Lung (tissue), 12 donors: Measurements from ENCODE around the gene MAGI2. TPM values are rescaled to one million over a fixed set of nuclear protein-coding genes. Genes with fewer than 3 reads are reported as not detected.

Source experiments
- ATAC-seq: fragments of 200-7000 bp; cut with Tn5 transposase; one replicate; pipeline ENCODE4 v1.9.1; 2020; ENCODE audit warnings: moderate number of reproducible peaks; ENCODE audit not compliant: insufficient read depth, low FRiP score
- DNase-seq, 3 donors: peaks; one replicate each; pipeline ENCODE4 v3.0.0-alpha.2; 2013 to 2017
- H3K27ac ChIP-seq, 2 donors: one replicate each; pipeline ENCODE4 v1.5.1; 2013; ENCODE audit warnings: mild to moderate bottlenecking in 2 of 2, moderate library complexity in 2 of 2, control low read depth in 1 of 2, inconsistent platforms in 1 of 2, low read depth in 1 of 2, low read length in 1 of 2
- H3K27me3 ChIP-seq, 3 donors: one replicate each; pipeline ENCODE4 v1.5.1; 2013; ENCODE audit warnings: low read length in 2 of 3; ENCODE audit not compliant: control insufficient read depth in 3 of 3, insufficient read depth in 3 of 3
- H3K36me3 ChIP-seq, 4 donors: one replicate each; pipeline ENCODE4 v1.5.1; 2013; ENCODE audit warnings: low read length in 4 of 4, mild to moderate bottlenecking in 1 of 4, moderate library complexity in 1 of 4; ENCODE audit not compliant: control insufficient read depth in 4 of 4, insufficient read depth in 4 of 4
- H3K4me1 ChIP-seq, 5 donors: one replicate each; pipeline ENCODE4 v1.5.1; 2013; ENCODE audit warnings: low read length in 5 of 5, mild to moderate bottlenecking in 2 of 5, moderate library complexity in 1 of 5; ENCODE audit not compliant: control insufficient read depth in 5 of 5, insufficient read depth in 5 of 5
- H3K4me3 ChIP-seq: one replicate; pipeline ENCODE4 v1.5.1; 2013; ENCODE audit warnings: mild to moderate bottlenecking, control low read depth, moderate library complexity
- H3K9ac ChIP-seq, 2 donors: one replicate each; pipeline ENCODE4 v1.5.1; 2013; ENCODE audit warnings: low read length in 2 of 2, control low read depth in 1 of 2; ENCODE audit not compliant: insufficient read depth in 1 of 2
- H3K9me3 ChIP-seq, 4 donors: one replicate each; pipeline ENCODE4 v1.5.1; 2013; ENCODE audit warnings: low read length in 3 of 4, mild to moderate bottlenecking in 1 of 4, moderate library complexity in 1 of 4; ENCODE audit not compliant: control insufficient read depth in 4 of 4, insufficient read depth in 3 of 4
- CTCF ChIP-seq: IDR thresholded peaks from 2 replicates; pipeline ENCODE4 v1.5.1; 2012; ENCODE audit warnings: mild to moderate bottlenecking; ENCODE audit errors: control extremely low read depth, extremely low read depth
- WGBS, 2 donors: extraction: QIAGEN DNeasy Blood & Tissue Kit; methylation state at CpG; one replicate each; pipeline ENCODE4 v1.1.7; 2013; 5-methylcytosine and 5-hydroxymethylcytosine counted together
- polyA plus RNA-seq, 2 donors: library from polyadenylated mRNA; stranded (reverse); fragments of 200-250 nt; gene quantifications; one replicate each; pipeline ENCODE4 v1.2.1, GENCODE V29; 2013
- total RNA-seq, 2 donors: library from RNA; depleted of rRNA in 1 of 2; stranded (reverse); fragments of >200 nt in 1 of 2; gene quantifications; one replicate each; pipeline ENCODE4 v1.2.1, GENCODE V29; 2014 to 2021
- donor health status: control.
- donor health status: control.
- donor health status: Bipolar disorder and iron deficiency.
- donor health status: healthy.
- donor health status: DM: yes; HTN: yes; CAD: no.

The MAGI2 gene
- total and polyA plus RNA-seq, 4 donors, result 0.94 to 18.0 (median 5.3) TPM

GRCh38 chr7:78359836-78360235, 1093.6 kb downstream of the MAGI2 start:
- H3K9ac ChIP-seq, result no peak overlapping the region
- H3K27ac ChIP-seq, result no peak overlapping the region
- H3K4me3 ChIP-seq, result no peak overlapping the region
- TF ChIP-seq CTCF, result no peak
- H3K4me1 ChIP-seq, result no peaks in the 10 kb centered on the region
- no peaks in the 10 kb centered on the region for H3K9me3 ChIP-seq
- H3K36me3 ChIP-seq, result no peaks in the 10 kb centered on the region
- ATAC-seq, result no peak
- DNase-seq, result no peak
- WGBS, 2 donors, result 97 to 100% methylated on average over 1 of the region's 1 CpG
- no peaks in the 10 kb centered on the region for H3K27me3 ChIP-seq

- TF ChIP-seq CTCF, result no peak
- Histone ChIP-seq H3K36me3 (no peaks in the 10 kb centered on the region), H3K27ac (no peak overlapping the region), H3K9ac (no peak overlapping the region), H3K4me1 (no peaks in the 10 kb centered on the region), H3K27me3 (no peaks in the 10 kb centered on the region), H3K4me3 (no peak overlapping the region), H3K9me3 (no peaks in the 10 kb centered on the region)
- WGBS, 2 donors, result 90 to 91% methylated on average over 2 of the region's 2 CpGs
- ATAC-seq, result no peak
- DNase-seq, result no peak
Observed at GRCh38 chr7:78357709-78358108, 1095.8 kb downstream of the MAGI2 start.

DNA sequence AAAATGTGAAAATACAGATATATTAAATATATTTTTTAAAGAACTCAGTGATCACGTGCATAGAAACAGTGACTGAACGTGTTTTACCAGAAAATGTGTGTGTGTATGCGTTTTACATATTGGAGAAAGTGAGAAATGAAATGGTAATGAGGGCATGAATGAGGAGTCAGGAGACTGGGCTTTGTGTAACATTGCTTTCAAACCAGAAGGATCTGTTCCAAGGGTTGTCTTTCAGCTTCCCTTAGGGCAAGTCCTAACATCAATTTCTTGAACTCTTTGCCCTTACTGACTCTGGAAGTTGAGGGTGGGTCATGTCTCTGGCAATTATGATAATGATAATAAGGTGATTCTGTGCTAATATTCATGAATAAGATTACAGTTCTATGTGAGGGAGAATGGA, 1097.6 kb downstream of the MAGI2 start:
- no peaks in the 10 kb centered on the region for H3K4me1 ChIP-seq
- H3K27ac ChIP-seq, result no peak overlapping the region
- 86 to 91% methylated on average over 3 of the region's 3 CpGs for WGBS, 2 donors
- TF ChIP-seq CTCF, result no peak
- no peak overlapping the region for H3K9ac ChIP-seq
- H3K4me3 ChIP-seq, result no peak overlapping the region
- H3K9me3 ChIP-seq, result no peaks in the 10 kb centered on the region
- H3K36me3 ChIP-seq, result no peaks in the 10 kb centered on the region
- DNase-seq (no peak), ATAC-seq (no peak)
- H3K27me3 ChIP-seq, result no peaks in the 10 kb centered on the region

GRCh38 chr7:78350926-78351325, 1102.5 kb downstream of the MAGI2 start:
- H3K9ac ChIP-seq, result no peak overlapping the region
- no peaks in the 10 kb centered on the region for H3K36me3 ChIP-seq
- 57 to 73% methylated on average over 3 of the region's 3 CpGs for WGBS, 2 donors
- H3K4me3 ChIP-seq, result no peak overlapping the region
- TF ChIP-seq CTCF, result no peak
- no peak for DNase-seq
- H3K4me1 ChIP-seq, result peaks cover 0 to 5% (median 0%) of the 10 kb centered on the region in 5 donors
- no peaks in the 10 kb centered on the region for H3K9me3 ChIP-seq
- H3K27ac ChIP-seq, result no peak overlapping the region
- ATAC-seq, result no peak
- no peaks in the 10 kb centered on the region for H3K27me3 ChIP-seq
